Stomach (tissue), 4 donors: ENCODE results near the gene MIOX.

Experiments
- EP300 ChIP-seq: sonication (generic); formaldehyde crosslinking; IDR thresholded peaks from one replicate; pipeline ENCODE4 v1.6.1; 2017; ENCODE audit warnings: antibody characterized with exemption
- POLR2A ChIP-seq, 4 donors: fragments of 450-650 bp; IDR thresholded peaks; one replicate each; pipeline ENCODE4 v1.6.1; 2016; ENCODE audit warnings: antibody characterized with exemption in 4 of 4, control low read depth in 2 of 4, mild to moderate bottlenecking in 1 of 4, moderate library complexity in 1 of 4
- TF ChIP-seq, protein P1 (sequence below), 7 experiments: fragments of 450-650 bp in 4 of 7; fragments of 200-600 bp in 3 of 7; sonication (generic) in 3 of 7; IDR thresholded peaks; one replicate each; pipeline ENCODE4 v1.5.1; 2016 to 2019; ENCODE audit warnings: antibody characterized with exemption in 7 of 7, control low read depth in 2 of 7, mild to moderate bottlenecking in 1 of 7

- TF ChIP-seq, protein P1, sequence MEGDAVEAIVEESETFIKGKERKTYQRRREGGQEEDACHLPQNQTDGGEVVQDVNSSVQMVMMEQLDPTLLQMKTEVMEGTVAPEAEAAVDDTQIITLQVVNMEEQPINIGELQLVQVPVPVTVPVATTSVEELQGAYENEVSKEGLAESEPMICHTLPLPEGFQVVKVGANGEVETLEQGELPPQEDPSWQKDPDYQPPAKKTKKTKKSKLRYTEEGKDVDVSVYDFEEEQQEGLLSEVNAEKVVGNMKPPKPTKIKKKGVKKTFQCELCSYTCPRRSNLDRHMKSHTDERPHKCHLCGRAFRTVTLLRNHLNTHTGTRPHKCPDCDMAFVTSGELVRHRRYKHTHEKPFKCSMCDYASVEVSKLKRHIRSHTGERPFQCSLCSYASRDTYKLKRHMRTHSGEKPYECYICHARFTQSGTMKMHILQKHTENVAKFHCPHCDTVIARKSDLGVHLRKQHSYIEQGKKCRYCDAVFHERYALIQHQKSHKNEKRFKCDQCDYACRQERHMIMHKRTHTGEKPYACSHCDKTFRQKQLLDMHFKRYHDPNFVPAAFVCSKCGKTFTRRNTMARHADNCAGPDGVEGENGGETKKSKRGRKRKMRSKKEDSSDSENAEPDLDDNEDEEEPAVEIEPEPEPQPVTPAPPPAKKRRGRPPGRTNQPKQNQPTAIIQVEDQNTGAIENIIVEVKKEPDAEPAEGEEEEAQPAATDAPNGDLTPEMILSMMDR (IDR thresholded peaks at IDR 0.05), result no peak
- no peak for TF ChIP-seq POLR2A (IDR thresholded peaks at IDR 0.05)
- TF ChIP-seq EP300, result no peak
These were observed 21.4 kb upstream of the MIOX start for GRCh38 chr22:50465066-50465930.
